Activated naive CD8-positive, alpha-beta T cell treated with anti-CD3 and anti-CD28 coated beads for 36 hours (primary cell): Measurements from ENCODE around the gene MAP4K4. TPM values are rescaled to one million over a fixed set of nuclear protein-coding genes. Genes with fewer than 3 reads are reported as not detected.
A peak's percentile ranks its signal among the peaks of the same experiment; 100 is the strongest.

Source experiments
- DNase-seq: peaks from one replicate; pipeline ENCODE4 v3.0.0; 2021
- H3K27ac Mint-ChIP-seq: one replicate; pipeline ENCODE4 v1.8.0; 2022; ENCODE audit warnings: mild to moderate bottlenecking, moderate library complexity, mixed read lengths
- H3K27me3 Mint-ChIP-seq: one replicate; pipeline ENCODE4 v1.8.0; 2022; ENCODE audit warnings: mild to moderate bottlenecking, mixed read lengths
- H3K36me3 Mint-ChIP-seq: one replicate; pipeline ENCODE4 v1.8.0; 2021; ENCODE audit warnings: mild to moderate bottlenecking, mixed read lengths
- H3K4me1 Mint-ChIP-seq: one replicate; pipeline ENCODE4 v1.8.0; 2021; ENCODE audit warnings: mixed read lengths
- H3K4me3 Mint-ChIP-seq: one replicate; pipeline ENCODE4 v1.8.0; 2022; ENCODE audit warnings: mild to moderate bottlenecking, moderate library complexity, mixed read lengths
- H3K9me3 Mint-ChIP-seq: one replicate; pipeline ENCODE4 v1.8.0; 2022; ENCODE audit warnings: mixed read lengths
- total RNA-seq, 2 experiments: library from RNA; stranded (reverse); gene quantifications; one replicate each; pipeline ENCODE4 v1.2.3, GENCODE V29; 2021

Gene MAP4K4
- 10 to 100 TPM; 34.4 to 36.5 TPM for total RNA-seq

GRCh38 chr2:101697124-101698013 is at the start of gene MAP4K4:
Gene MAP4K4, plus strand, starts transcription at chr2:101697707. Its CDS starts 374 bp downstream, at chr2:101698081.
- Mint-ChIP-seq H3K27me3 (peaks cover 3% of the 10 kb centered on the region), H3K4me3 (peak within 1 kb of the TSS; percentile 84), H3K4me1 (peaks cover 9% of the 10 kb centered on the region)

DNA sequence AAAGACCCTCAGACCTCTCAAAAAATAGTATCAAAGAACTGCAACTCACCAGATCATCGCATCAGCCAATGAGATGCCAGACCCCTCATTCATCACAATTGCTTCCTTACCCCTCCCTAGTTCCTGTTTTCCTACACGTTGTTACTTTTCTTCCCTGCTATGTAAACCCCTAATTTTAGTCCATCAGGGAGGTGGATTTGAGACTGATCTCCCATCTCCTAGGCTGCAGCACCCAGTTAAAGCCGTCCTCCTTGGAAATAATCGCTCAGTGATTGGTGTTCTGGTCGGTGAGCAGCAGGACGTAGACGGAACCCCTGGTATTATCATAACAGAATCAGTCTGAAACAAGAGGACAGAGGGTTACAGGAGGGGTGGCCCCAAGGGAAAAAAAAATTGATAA is 44.0 kb upstream of the MAP4K4 start:
- H3K36me3 Mint-ChIP-seq = peaks cover 6% of the 10 kb centered on the region
- DNase-seq = no peak
- H3K4me1 Mint-ChIP-seq = peaks cover 31% of the 10 kb centered on the region
- no peaks in the 10 kb centered on the region for H3K27me3 Mint-ChIP-seq
- H3K27ac Mint-ChIP-seq = no peak overlapping the region
- H3K4me3 Mint-ChIP-seq = no peak overlapping the region
- peaks cover 3% of the 10 kb centered on the region for H3K9me3 Mint-ChIP-seq

More at GRCh38 chr2:101697124-101698013, at the start of gene MAP4K4:
- peaks cover 8% of the 10 kb centered on the region for H3K9me3 Mint-ChIP-seq
- peak within 1 kb of the TSS; percentile 82 for H3K27ac Mint-ChIP-seq
- H3K36me3 Mint-ChIP-seq = peaks cover 9% of the 10 kb centered on the region
- peak; percentile 70 for DNase-seq

DNA sequence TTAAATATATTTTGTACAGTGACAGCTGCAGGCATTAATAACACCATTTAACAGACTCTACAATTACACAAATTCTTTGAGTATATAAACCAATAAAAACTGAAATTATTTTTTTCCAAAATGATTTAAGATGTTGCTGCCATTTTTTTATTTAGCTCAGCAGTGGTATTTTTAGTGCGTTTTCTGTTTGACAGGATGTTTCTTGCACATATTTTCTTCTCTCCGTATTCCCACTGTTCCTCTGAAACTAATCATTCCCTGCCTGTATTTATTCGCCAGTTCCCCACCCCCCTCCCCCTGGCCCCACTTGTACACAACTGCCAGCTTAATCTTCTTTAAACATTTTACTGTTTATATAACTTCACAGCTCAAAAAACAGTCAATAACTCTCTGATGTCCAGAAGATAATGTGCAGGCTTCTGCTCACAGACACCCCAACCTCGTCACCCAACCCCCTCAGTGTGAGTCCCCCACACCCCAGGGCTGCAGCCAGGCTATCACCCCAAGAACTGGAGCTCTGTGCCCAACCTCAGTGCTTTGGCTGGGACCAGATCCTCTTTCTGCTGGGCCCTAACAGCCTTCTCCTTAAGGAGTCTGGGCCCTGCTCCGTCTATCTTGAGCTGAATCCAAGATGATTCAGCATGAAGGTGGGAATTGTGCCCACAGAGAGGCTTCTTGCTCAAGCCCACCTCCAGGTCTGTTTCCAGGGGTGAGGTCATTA is 41.6 kb upstream of the MAP4K4 start:
- Mint-ChIP-seq H3K36me3 (peaks cover 6% of the 10 kb centered on the region), H3K4me3 (no peak overlapping the region), H3K27ac (no peak overlapping the region), H3K9me3 (peaks cover 3% of the 10 kb centered on the region), H3K27me3 (no peaks in the 10 kb centered on the region), H3K4me1 (peaks cover 31% of the 10 kb centered on the region)
- DNase-seq = no peak

DNA sequence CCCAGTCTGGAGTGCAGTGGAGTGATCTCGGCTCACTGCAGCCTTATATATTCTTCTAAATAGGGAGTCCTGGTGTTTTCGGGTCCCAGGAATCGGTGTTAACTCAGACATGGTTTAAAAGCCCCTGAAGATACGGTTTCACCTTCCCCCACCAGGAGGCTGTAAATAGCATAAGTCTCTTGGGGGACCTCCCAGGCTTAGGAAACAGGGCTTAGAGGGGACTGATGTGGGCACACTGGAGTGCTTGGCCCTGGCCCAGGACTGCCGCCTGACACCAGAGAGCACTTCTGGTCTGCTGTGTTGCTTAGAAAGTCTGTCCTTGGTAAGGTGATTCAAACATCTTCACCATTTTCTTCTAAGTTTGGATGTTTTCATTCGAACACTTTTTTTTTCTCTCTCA is 39.7 kb upstream of the MAP4K4 start:
- Mint-ChIP-seq H3K9me3 (no peaks in the 10 kb centered on the region), H3K27me3 (no peaks in the 10 kb centered on the region), H3K4me1 (peaks cover 14% of the 10 kb centered on the region), H3K27ac (no peak overlapping the region), H3K36me3 (peaks cover 2% of the 10 kb centered on the region), H3K4me3 (no peak overlapping the region)
- no peak for DNase-seq

GRCh38 chr2:101658387-101658786 is 39.1 kb upstream of the MAP4K4 start:
- Mint-ChIP-seq H3K9me3 (no peaks in the 10 kb centered on the region), H3K4me1 (peaks cover 9% of the 10 kb centered on the region), H3K4me3 (no peak overlapping the region), H3K36me3 (peaks cover 2% of the 10 kb centered on the region), H3K27ac (no peak overlapping the region), H3K27me3 (no peaks in the 10 kb centered on the region)
- DNase-seq = no peak

GRCh38 chr2:101665312-101665711 is 32.2 kb upstream of the MAP4K4 start:
- DNase-seq = no peak
- Mint-ChIP-seq H3K9me3 (peaks cover under 1% of the 10 kb centered on the region), H3K27me3 (no peaks in the 10 kb centered on the region), H3K4me1 (peaks cover 1% of the 10 kb centered on the region), H3K27ac (no peak overlapping the region), H3K4me3 (no peak overlapping the region), H3K36me3 (no peaks in the 10 kb centered on the region)

DNA sequence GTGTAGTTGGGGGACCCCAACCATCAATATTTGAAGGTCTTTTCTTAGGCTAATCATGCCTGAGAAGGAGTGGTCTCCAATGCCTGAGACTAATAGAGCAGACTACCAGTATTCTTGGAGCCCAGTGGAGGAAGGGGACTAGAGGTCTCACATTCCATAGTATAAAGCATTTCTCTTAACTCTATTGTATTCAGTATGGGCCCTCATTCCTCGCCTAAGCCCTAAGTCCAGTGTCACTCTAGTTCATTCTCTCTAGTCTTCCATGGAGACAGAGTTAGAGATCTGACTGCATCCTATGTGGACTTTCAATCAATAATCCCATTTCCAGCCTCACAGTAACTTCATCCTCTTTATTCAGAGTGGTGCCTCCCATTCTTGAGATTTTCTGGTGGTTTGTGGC is 29.7 kb upstream of the MAP4K4 start:
- Mint-ChIP-seq H3K36me3 (peaks cover 6% of the 10 kb centered on the region), H3K4me3 (no peak overlapping the region), H3K27ac (no peak overlapping the region), H3K4me1 (no peaks in the 10 kb centered on the region), H3K27me3 (no peaks in the 10 kb centered on the region), H3K9me3 (peaks cover 11% of the 10 kb centered on the region)
- no peak for DNase-seq

GRCh38 chr2:101672047-101672446 is 25.5 kb upstream of the MAP4K4 start:
- Mint-ChIP-seq H3K27me3 (no peaks in the 10 kb centered on the region), H3K9me3 (peaks cover 11% of the 10 kb centered on the region), H3K4me3 (no peak overlapping the region), H3K27ac (no peak overlapping the region), H3K36me3 (peaks cover 6% of the 10 kb centered on the region), H3K4me1 (peaks cover 6% of the 10 kb centered on the region)
- DNase-seq = no peak

- Mint-ChIP-seq H3K36me3 (peaks cover 6% of the 10 kb centered on the region), H3K4me3 (no peak overlapping the region), H3K9me3 (peaks cover 11% of the 10 kb centered on the region), H3K27me3 (no peaks in the 10 kb centered on the region), H3K4me1 (peaks cover 6% of the 10 kb centered on the region), H3K27ac (no peak overlapping the region)
- DNase-seq = no peak
Observed at GRCh38 chr2:101673920-101674319, 23.6 kb upstream of the MAP4K4 start.

DNA sequence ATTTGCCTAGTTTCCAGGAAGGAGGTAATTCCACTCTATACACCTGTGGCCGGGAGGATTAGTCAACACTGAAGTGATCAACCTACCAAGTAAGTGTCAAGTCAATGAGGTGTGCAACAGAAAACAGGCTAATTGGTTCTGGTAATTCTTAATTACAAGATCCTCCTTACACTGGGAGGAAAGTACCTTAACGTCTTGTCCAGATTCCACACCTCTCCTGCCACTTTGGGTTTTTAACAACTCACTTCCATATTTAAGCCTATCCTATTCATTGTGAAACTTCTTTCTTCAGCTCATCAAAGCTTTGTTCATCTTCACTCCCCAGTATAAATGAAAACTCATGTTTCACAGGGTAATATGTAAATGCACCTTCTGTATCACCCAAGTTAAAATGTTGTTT is 22.0 kb upstream of the MAP4K4 start:
- Mint-ChIP-seq H3K4me3 (no peak overlapping the region), H3K9me3 (peaks cover 8% of the 10 kb centered on the region), H3K36me3 (peaks cover 6% of the 10 kb centered on the region), H3K27ac (no peak overlapping the region), H3K27me3 (no peaks in the 10 kb centered on the region), H3K4me1 (peaks cover 6% of the 10 kb centered on the region)
- DNase-seq = no peak

DNA sequence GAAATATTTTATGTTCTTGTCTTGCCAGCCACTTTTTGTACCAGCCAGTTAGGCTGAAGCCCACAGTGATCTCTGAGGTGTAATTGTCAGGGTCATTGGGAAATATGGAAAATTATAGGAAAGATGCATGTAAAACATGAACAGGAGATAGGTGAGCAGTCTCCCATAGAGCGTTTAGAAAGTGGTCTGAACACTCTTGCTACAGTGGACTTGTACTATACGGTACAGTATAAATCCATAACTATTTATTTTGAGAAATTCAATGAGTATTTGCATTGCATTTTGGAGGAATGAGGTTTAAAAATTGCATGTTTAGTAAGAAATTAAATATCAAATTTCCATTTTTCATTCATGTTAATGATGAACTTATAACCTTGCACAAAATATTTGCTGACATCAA is 20.8 kb upstream of the MAP4K4 start:
- Mint-ChIP-seq H3K9me3 (peaks cover 5% of the 10 kb centered on the region), H3K4me1 (peaks cover 6% of the 10 kb centered on the region), H3K27me3 (no peaks in the 10 kb centered on the region), H3K27ac (no peak overlapping the region), H3K4me3 (no peak overlapping the region), H3K36me3 (peaks cover 6% of the 10 kb centered on the region)
- DNase-seq = no peak

- DNase-seq = no peak
- Mint-ChIP-seq H3K9me3 (no peaks in the 10 kb centered on the region), H3K36me3 (no peaks in the 10 kb centered on the region), H3K27me3 (no peaks in the 10 kb centered on the region), H3K27ac (no peak overlapping the region), H3K4me1 (peaks cover 6% of the 10 kb centered on the region), H3K4me3 (no peak overlapping the region)
Observed at GRCh38 chr2:101677658-101678057, 19.8 kb upstream of the MAP4K4 start.

GRCh38 chr2:101678379-101678778 is 19.1 kb upstream of the MAP4K4 start:
- peaks cover 6% of the 10 kb centered on the region for H3K4me1 Mint-ChIP-seq
- no peak for DNase-seq
- H3K36me3 Mint-ChIP-seq = no peaks in the 10 kb centered on the region
- H3K27me3 Mint-ChIP-seq = no peaks in the 10 kb centered on the region
- H3K27ac Mint-ChIP-seq = no peak overlapping the region
- no peaks in the 10 kb centered on the region for H3K9me3 Mint-ChIP-seq
- H3K4me3 Mint-ChIP-seq = no peak overlapping the region

- no peaks in the 10 kb centered on the region for H3K9me3 Mint-ChIP-seq
- no peak overlapping the region for H3K4me3 Mint-ChIP-seq
- H3K4me1 Mint-ChIP-seq = peaks cover 6% of the 10 kb centered on the region
- no peaks in the 10 kb centered on the region for H3K36me3 Mint-ChIP-seq
- no peak overlapping the region for H3K27ac Mint-ChIP-seq
- no peak for DNase-seq
- H3K27me3 Mint-ChIP-seq = no peaks in the 10 kb centered on the region
Observed at GRCh38 chr2:101679037-101679726, 18.3 kb upstream of the MAP4K4 start.
